C4-2B (cell line): ENCODE measurements around the gene CCDC88C.

ENCODE experiments used
- ZFX ChIP-seq: fragments of 450-650 bp; IDR thresholded peaks from 2 replicates; pipeline ENCODE4 v1.6.1; 2017
- TF ChIP-seq, protein P1 (sequence below): fragments of 450-650 bp; conservative IDR thresholded peaks from 2 replicates; pipeline ENCODE4 v1.5.1; 2017; ENCODE audit warnings: mild to moderate bottlenecking

DNA sequence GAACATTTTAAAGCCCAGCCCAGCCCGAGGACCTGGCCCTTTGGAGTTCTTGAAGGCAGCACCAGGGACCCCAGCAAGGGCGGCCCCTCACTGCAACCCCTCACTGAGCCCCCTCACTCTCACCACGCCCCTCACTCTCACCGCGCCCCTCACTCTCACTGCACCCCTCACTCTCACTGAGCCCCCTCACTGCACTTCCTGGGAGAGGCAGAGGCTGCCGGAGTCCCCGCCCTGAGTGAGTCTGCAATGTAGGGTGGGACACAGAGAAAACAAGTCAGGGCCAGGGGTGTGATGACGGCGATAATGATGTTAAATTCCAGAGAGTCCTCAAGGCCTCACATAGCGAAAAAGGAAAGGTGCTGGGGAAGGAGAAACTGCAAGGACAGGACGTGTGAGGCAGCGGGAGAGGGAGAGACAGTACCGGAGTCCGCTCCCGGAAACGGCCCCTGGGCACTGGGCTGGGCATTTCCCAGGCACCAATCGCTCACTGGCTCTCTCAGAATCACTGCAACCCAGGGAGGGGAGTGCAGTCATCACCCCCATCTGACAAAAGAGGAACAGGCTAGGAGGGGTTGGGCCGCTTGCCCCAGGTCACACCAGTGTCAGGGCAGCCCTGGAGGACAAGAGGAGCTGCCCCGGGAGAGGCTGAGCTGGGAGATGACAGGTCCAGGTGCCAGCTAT, 24.9 kb downstream of the CCDC88C start:
- TF ChIP-seq, protein P1, sequence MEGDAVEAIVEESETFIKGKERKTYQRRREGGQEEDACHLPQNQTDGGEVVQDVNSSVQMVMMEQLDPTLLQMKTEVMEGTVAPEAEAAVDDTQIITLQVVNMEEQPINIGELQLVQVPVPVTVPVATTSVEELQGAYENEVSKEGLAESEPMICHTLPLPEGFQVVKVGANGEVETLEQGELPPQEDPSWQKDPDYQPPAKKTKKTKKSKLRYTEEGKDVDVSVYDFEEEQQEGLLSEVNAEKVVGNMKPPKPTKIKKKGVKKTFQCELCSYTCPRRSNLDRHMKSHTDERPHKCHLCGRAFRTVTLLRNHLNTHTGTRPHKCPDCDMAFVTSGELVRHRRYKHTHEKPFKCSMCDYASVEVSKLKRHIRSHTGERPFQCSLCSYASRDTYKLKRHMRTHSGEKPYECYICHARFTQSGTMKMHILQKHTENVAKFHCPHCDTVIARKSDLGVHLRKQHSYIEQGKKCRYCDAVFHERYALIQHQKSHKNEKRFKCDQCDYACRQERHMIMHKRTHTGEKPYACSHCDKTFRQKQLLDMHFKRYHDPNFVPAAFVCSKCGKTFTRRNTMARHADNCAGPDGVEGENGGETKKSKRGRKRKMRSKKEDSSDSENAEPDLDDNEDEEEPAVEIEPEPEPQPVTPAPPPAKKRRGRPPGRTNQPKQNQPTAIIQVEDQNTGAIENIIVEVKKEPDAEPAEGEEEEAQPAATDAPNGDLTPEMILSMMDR: no peak
- no peak for TF ChIP-seq ZFX
